ENCODE data around the gene ZCCHC13. TPM values are rescaled to one million over a fixed set of nuclear protein-coding genes. Genes with fewer than 3 reads are reported as not detected.

ZCCHC13 gene
- total and polyA plus RNA-seq, 2 of the 8 experiments (the other 6 are each of a cell fraction or from before 2014, with no cell fraction given), result not detected

GRCh38 chrX:74297766-74298165 is 6.2 kb upstream of the ZCCHC13 start:
- TF ChIP-seq EP300 (IDR thresholded peaks at IDR 0.05; ENCODE audit: borderline replicate concordance in 1 of 2, low read depth in 2 of 2, low read length in 2 of 2), result no peak
- Histone ChIP-seq H3K14ac (ENCODE audit: insufficient read length) (no peak overlapping the region), H3K36me3 (ENCODE audit: control insufficient read depth in 2 of 4, insufficient read depth in 4 of 4, low read length in 3 of 4) (no peaks in the 10 kb centered on the region), H4K20me1 (replicated peaks in 1 of 2; ENCODE audit: control insufficient read depth in 1 of 2, insufficient read depth in 2 of 2, low read length in 2 of 2) (no peaks in the 10 kb centered on the region), H3K18ac (ENCODE audit: extremely low read depth, low read length) (no peak overlapping the region), H3K4ac (replicated peaks; ENCODE audit: insufficient read length, low read depth, low read length) (no peak overlapping the region), H3K79me1 (ENCODE audit: low read depth, low read length) (no peaks in the 10 kb centered on the region), H2BK5ac (ENCODE audit: low read depth, low read length) (no peak overlapping the region), H2BK20ac (ENCODE audit: low read length) (no peak overlapping the region), H2AK5ac (ENCODE audit: low read depth, low read length) (no peak overlapping the region), H3K4me1 (replicated peaks in 1 of 4; ENCODE audit: control insufficient read depth in 3 of 4, insufficient read depth in 4 of 4, low read length in 3 of 4) (0 out of 7 replicates have a peak, but pooled peaks cover 0 to 2% (median 0%) of the 10 kb centered on the region in 4 experiments), H4K91ac (replicated peaks; ENCODE audit: insufficient read length, low read length) (no peak overlapping the region), H3K56ac (replicated peaks; ENCODE audit: insufficient read length, low read depth, low read length) (no peak overlapping the region), H3K9ac (replicated peaks in 1 of 4; ENCODE audit: extremely low read depth in 1 of 4, low read depth in 3 of 4, low read length in 3 of 4) (no peak overlapping the region), H2AFZ (ENCODE audit: low read length) (no peak overlapping the region), H4K8ac (ENCODE audit: extremely low read depth, insufficient read depth, low read length) (no peak overlapping the region), H3K79me2 (ENCODE audit: control insufficient read depth in 1 of 2, insufficient read depth in 2 of 2, low read length in 2 of 2) (peaks cover 0 to 3% of the 10 kb centered on the region in 2 experiments; a peak in 2 of 4 replicates), H4K5ac (ENCODE audit: insufficient read length, low read depth, low read length) (no peak overlapping the region), H3K4me2 (ENCODE audit: insufficient read depth in 1 of 2, low read depth in 2 of 2, low read length in 2 of 2) (no peak overlapping the region), H3K4me3 (ENCODE audit: extremely low read depth in 1 of 4, insufficient read depth in 2 of 4, low read depth in 3 of 4, low read length in 4 of 4) (no peak overlapping the region), H3K23ac (ENCODE audit: insufficient read length) (no peak overlapping the region), H3K27me3 (replicated peaks in 1 of 4; ENCODE audit: control insufficient read depth in 3 of 4, extremely low read depth in 1 of 4, insufficient read depth in 3 of 4, low read length in 3 of 4) (no peaks in the 10 kb centered on the region), H2BK15ac (ENCODE audit: low read length) (no peak overlapping the region), H3K9me3 (ENCODE audit: insufficient read depth in 2 of 2, low read depth in 1 of 2, low read length in 1 of 2) (no peaks in the 10 kb centered on the region), H3K23me2 (ENCODE audit: low read depth, low read length) (0 out of 2 replicates have a peak, but pooled peaks cover 2% of the 10 kb centered on the region), H2BK12ac (ENCODE audit: low read depth, low read length) (no peak overlapping the region), H2BK120ac (replicated peaks; ENCODE audit: low read depth, low read length) (no peak overlapping the region), H3K27ac (ENCODE audit: low read depth, low read length) (no peak overlapping the region)
- ChIA-PET CTCF (ENCODE audit: partially characterized antibody) (no interaction called here), POLR2A (ENCODE audit: partially characterized antibody) (interaction anchor here (0.7 kb wide), 1 partner anchor 20 kb away, joined by 3 read pairs; no protein-coding TSS in a partner anchor)
- FAIRE-seq (no peak), DNase-seq (ENCODE audit: low read depth in 1 of 2, low spot score in 2 of 2) (no peak)
- WGBS, 2 experiments (ENCODE audit: extremely low coverage in 1 of 2, insufficient coverage in 1 of 2, insufficient read length in 1 of 2, insufficient replicate concordance in 2 of 2, low coverage in 1 of 2, low lambda C conversion rate in 2 of 2, missing lambda C conversion rate in 1 of 2), result 81% methylated on average over 4 of the region's 4 CpGs; no CpG with 5 or more reads in 1 of the 2 experiments
